A673 (cell line): ENCODE data around the gene MRPS26. TPM values are rescaled to one million over a fixed set of nuclear protein-coding genes. Genes with fewer than 3 reads are reported as not detected.

ENCODE experiments used
- BruUV-seq: library from RNA; stranded (reverse); fragments of 400-500 nt; replicated peaks from 2 replicates; lab custom pipeline; 2021; lab: Mats Ljungman, UMichigan
- CTCF ChIA-PET: fragments of 300-600 bp; sonication (Branson Sonifier 250); formaldehyde crosslinking; loops from one replicate; lab custom pipeline; 2022; ENCODE audit warnings: antibody characterized with exemption; lab: Charles Lee
- POLR2A ChIA-PET: fragments of 300-600 bp; sonication (Branson Sonifier 250); formaldehyde crosslinking; loops from one replicate; lab custom pipeline; 2022; ENCODE audit warnings: antibody characterized with exemption; ENCODE audit not compliant: low non-redundant PET; lab: Charles Lee
- DNase-seq: peaks from one replicate; pipeline ENCODE4 v3.0.0-alpha.2; 2015; ENCODE audit warnings: low spot score
- H3K27ac ChIP-seq: fragments of 200-600 bp; sonication (generic); 2 replicates; pipeline ENCODE4 v1.5.1; 2016; ENCODE audit warnings: mixed run types, low read depth, mild to moderate bottlenecking, mixed read lengths, antibody characterized with exemption, low read length; ENCODE audit not compliant: poor library complexity, severe bottlenecking
- H3K27me3 ChIP-seq: fragments of 200-600 bp; sonication (generic); replicated peaks from 2 replicates; pipeline ENCODE4 v1.6.1; 2017; ENCODE audit warnings: mixed run types, low read depth, mild to moderate bottlenecking, mixed read lengths, antibody characterized with exemption, low read length; ENCODE audit not compliant: insufficient read depth, poor library complexity
- H3K36me3 ChIP-seq: fragments of 200-600 bp; sonication (generic); 2 replicates; pipeline ENCODE4 v1.6.1; 2016; ENCODE audit warnings: mixed run types, mild to moderate bottlenecking, mixed read lengths, antibody characterized with exemption, low read length; ENCODE audit not compliant: insufficient read depth, poor library complexity, severe bottlenecking
- H3K4me1 ChIP-seq: fragments of 200-600 bp; sonication (generic); 2 replicates; pipeline ENCODE4 v1.6.1; 2017; ENCODE audit warnings: mixed run types, mild to moderate bottlenecking, mixed read lengths, antibody characterized with exemption, low read length; ENCODE audit not compliant: insufficient read depth, poor library complexity, severe bottlenecking
- H3K4me3 ChIP-seq: fragments of 200-600 bp; sonication (generic); 2 replicates; pipeline ENCODE4 v1.5.1; 2016; ENCODE audit warnings: low read depth, mixed run types, mild to moderate bottlenecking, mixed read lengths, low read length; ENCODE audit not compliant: poor library complexity, severe bottlenecking
- H3K9me3 ChIP-seq: fragments of 200-600 bp; sonication (generic); 2 replicates; pipeline ENCODE4 v1.6.1; 2016; ENCODE audit warnings: mixed run types, low read depth, mild to moderate bottlenecking, mixed read lengths, antibody characterized with exemption, low read length; ENCODE audit not compliant: poor library complexity, severe bottlenecking
- CTCF ChIP-seq: fragments of 300-800, 200-600 bp; sonication (generic); conservative IDR thresholded peaks from 2 replicates; pipeline ENCODE4 v1.5.1; 2017; ENCODE audit warnings: low read depth, mild to moderate bottlenecking, antibody characterized with exemption, low read length, moderate library complexity, mixed read lengths
- EZH2 ChIP-seq: fragments of 200-600 bp; sonication (generic); IDR thresholded peaks from 2 replicates; pipeline ENCODE4 v1.6.1; 2017; ENCODE audit warnings: borderline replicate concordance, low read depth, mild to moderate bottlenecking, mixed read lengths, antibody characterized with exemption, low read length; ENCODE audit not compliant: poor library complexity, severe bottlenecking
- intact Hi-C: fragments of 100-400 bp; cut with micrococcal nuclease; formaldehyde crosslinking; loops from one replicate; pipeline ENCODE4 v1.10.0; 2022; ENCODE audit not compliant: unreplicated experiment
- total RNA-seq: library from RNA; stranded (reverse); gene quantifications from 2 replicates; pipeline ENCODE4 v1.2.3, GENCODE V29; 2021

Gene MRPS26
- total RNA-seq, 1 experiment from 2014 or later = 73.4 TPM

DNA sequence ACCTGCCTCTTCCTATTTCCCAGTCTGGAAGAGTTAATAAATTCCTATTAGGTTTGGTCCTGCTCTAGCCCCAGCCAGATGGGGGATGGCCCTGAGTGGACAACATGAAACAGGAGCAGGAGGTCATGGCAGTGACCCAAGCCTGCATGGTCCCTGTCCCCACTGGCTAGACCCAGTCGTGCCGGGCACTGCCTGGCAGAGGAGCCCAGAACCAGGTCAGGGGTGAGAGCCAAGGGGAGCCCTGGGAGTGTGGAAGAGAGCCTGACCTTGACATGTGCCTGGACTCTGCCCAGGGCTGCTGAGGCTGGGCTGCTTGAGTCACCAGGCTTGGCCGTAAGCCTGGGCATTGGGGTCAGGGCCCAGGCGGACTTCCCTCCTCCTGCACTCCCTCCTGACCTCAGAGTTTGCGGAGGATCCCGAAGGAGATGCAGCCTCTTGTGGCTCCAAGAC lies 35.1 kb downstream of the MRPS26 start:
- no peak for DNase-seq
- Histone ChIP-seq H3K9me3 (no peaks in the 10 kb centered on the region), H3K4me1 (no peaks in the 10 kb centered on the region), H3K4me3 (no peak overlapping the region), H3K27me3 (peaks cover 45% of the 10 kb centered on the region), H3K27ac (no peak overlapping the region), H3K36me3 (no peaks in the 10 kb centered on the region)
- TF ChIP-seq EZH2 = no peak
- no peak for TF ChIP-seq CTCF
- POLR2A ChIA-PET = no interaction called here
- intact Hi-C loops = no loop called here
- CTCF ChIA-PET = no interaction called here
- BruUV-seq = no TSS peak

DNA sequence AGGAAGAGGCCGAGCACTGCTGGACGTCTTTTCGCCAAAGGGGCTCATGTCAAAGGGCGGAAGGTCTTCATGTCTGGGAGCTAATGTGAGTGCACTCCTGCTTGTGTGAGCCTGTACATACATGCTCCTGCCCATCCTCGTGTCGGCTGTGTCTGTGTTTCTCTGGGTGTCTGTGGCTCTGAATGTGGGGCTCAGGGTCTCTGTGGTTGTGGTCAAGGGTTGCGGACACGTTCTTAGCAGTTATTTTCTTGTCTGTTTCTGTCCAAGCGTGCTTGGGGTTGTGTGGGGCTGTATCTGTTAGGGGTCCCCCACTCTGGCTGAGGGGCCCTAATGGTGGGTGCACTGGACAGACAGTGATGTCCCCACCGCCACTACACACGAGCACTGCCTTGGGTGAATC lies 35.8 kb downstream of the MRPS26 start:
- Histone ChIP-seq H3K9me3 (no peaks in the 10 kb centered on the region), H3K4me1 (no peaks in the 10 kb centered on the region), H3K4me3 (no peak overlapping the region), H3K36me3 (no peaks in the 10 kb centered on the region), H3K27me3 (peaks cover 45% of the 10 kb centered on the region), H3K27ac (no peak overlapping the region)
- intact Hi-C loops = no loop called here
- CTCF ChIA-PET = no interaction called here
- no TSS peak for BruUV-seq
- no peak for DNase-seq
- TF ChIP-seq CTCF = no peak
- no peak for TF ChIP-seq EZH2
- POLR2A ChIA-PET = no interaction called here

DNA sequence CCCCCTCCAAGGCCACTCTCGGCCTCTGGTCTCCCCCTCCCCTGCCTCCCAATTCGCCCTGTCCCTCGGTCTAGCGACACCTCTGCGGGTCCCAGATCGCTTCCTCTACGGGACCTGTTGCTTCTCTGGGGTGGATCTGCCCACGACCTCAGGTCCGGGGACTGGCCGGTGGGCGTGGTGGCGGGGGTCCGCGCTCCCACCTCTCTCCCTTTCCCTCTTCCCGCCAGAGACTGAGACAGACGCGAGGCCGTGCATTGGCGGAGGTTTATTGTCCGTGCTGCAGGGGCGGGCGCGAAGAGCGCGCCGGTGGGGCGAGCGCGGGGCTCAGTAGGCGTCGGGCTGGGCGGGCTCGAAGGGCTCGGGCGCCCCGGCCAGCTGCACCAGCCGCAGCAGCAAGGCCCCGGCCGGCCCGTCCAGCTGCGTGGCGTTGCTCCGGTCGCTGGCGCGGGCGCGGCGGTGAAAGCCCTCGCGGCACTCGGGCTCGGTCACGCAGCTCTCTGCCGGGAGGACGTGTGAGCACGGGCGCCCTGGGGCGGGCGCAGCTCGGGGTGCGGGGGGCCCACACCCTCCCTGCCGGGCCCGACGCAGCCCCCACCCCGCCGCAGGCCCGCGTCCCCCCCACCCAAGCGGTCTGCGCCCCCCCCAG lies 36.6 kb downstream of the MRPS26 start:
- CTCF ChIA-PET = interaction anchor here (0.6 kb wide), 1 partner anchor 734 kb away, joined by 3 read pairs; no protein-coding TSS in a partner anchor
- Histone ChIP-seq H3K9me3 (no peaks in the 10 kb centered on the region), H3K27ac (no peak overlapping the region), H3K4me3 (peak overlapping the region; percentile 25), H3K27me3 (peaks cover 45% of the 10 kb centered on the region), H3K4me1 (no peaks in the 10 kb centered on the region), H3K36me3 (no peaks in the 10 kb centered on the region)
- no peak for TF ChIP-seq CTCF
- TF ChIP-seq EZH2 = peak; percentile 92
- BruUV-seq = no TSS peak
- DNase-seq = no peak
- POLR2A ChIA-PET = no interaction called here
- intact Hi-C loops = no loop called here
